Fibroblast of upper back skin (primary cell): Measurements from ENCODE around the gene SLC35A2.

ENCODE experiments used
- DNase-seq: peaks from one replicate; pipeline ENCODE4 v3.0.0-alpha.2; 2013

Gene SLC35A2

DNA sequence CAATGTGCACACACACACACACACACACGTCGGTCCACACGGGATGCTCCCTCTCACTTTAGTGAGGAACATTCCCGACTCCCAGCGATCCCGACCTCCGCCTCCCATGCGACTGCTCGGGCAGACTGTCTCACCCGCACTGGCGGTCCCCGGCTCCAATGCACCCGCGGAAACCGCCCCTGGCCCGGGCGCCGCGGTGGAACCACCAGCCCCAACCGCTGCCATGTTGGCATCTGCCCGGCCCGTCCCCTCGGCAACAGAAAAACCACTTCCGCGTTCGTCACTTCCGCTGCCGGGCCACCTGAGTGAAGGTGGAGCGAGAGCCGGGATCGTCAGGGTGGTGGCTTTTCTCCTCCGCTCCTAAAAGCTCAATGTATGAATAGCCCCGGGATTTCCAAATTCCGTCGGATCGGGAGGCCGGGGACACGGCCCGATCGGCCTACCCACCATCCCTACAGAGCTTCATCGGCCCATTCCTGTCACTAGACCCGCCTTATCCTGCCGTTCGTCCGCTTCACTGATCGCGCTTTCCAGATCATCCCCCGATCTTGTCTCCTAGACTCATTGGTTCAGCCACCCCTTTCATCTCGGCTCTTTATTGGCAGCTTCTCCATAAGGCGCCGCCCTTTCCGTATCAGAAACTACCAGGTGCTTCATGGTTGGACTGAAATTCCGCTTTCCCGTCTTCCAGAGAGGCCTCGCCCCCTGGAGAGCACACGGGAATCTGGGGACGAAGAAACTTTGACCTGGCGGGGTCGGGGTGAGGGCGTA lies at the start of gene SLC35A2:
Gene SLC35A2 (minus strand): TSS at position 235 of the 771 bp plus-strand sequence. CDS start 10 bp downstream, at position 225.
- DNase-seq: peak; percentile 61

GRCh38 chrX:48960291-48960690 lies 48.8 kb upstream of the SLC35A2 start:
- DNase-seq: no peak

- peak; percentile 60 for DNase-seq
Observed at GRCh38 chrX:48958635-48959094, 47.2 kb upstream of the SLC35A2 start.

- DNase-seq: peak; percentile 98
Observed at GRCh38 chrX:48957827-48958634, 46.6 kb upstream of the SLC35A2 start.

GRCh38 chrX:48957477-48957826 lies 46.0 kb upstream of the SLC35A2 start, which contains the start of gene OTUD5:
Gene OTUD5, minus strand, starts transcription at chrX:48957607. Its CDS starts 37 bp downstream, at chrX:48957570.
- DNase-seq: peak; percentile 50

DNA sequence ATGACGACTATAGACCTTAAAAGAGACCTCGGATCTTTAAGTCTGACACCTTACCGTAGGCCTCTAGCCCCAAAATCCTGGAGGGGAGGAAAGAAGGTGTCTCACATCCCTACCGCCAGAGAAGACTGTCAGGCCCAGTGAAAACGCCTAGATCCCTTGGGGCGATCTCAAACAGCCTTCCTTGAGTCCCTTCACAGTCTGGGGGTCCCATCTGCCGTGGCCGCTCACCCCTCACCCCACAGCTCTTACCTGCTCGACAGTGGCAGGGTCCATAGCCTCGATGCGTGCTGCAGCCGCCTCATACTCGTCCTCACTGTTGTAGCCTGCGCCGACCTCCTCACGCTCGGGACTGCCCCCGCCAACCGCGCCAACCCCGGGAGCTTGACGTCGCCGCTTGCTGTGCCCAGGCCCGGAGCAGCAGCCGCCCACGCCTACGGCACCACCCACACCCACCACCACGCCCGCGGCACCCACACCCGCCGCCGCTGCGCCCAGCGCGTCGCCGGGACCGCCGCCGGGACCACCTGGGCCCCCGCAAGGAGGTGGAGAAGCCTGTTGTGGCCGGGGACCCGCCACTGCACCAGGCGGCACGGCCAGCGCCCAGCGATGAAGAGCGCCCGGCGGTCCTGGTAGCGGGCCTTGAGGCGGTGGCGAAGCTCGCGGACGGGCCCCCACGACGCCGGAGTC lies 45.4 kb upstream of the SLC35A2 start:
- no peak for DNase-seq

GRCh38 chrX:48948589-48948988 lies 37.1 kb upstream of the SLC35A2 start:
- no peak for DNase-seq

DNA sequence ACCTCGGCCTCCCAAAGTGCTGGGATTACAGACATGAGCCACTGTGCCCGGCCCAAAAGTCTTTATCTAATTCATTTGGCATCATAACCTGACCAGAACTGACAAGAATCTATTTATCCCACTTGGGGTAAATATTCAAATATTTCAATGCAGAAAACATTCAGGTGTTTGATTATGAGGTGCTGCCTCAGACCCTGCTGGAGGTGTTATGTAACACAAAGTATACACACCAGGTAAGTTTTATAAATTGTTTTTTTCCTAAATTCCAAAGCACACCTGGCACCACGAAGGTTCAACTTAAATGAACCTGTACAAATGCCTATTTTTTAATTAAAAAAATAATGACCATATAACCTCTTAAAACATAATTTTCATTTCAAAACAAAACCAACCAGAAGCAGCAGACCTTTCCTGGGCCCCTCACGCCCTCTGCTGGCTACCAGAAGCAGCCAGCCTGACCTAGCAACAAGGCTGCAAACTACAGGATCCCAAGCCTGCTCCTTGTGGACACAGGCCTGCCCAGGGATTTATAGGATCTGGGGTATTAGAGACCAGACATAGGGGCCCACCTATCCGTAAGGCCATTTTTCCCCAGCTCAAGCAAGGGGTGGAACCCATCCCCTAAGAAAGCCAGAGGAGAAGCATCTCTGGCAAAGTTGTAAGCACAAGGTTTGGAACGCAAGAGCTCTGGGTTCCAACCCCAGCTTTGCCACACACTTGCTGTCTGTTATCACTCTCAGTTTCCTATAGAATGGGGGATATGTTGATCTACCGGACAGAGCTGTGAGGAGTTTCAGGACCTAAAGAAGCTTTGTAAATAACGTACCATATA lies 34.3 kb upstream of the SLC35A2 start:
- DNase-seq: peak; percentile 31

- DNase-seq: no peak
Observed at GRCh38 chrX:48942895-48943294, 31.4 kb upstream of the SLC35A2 start.

DNA sequence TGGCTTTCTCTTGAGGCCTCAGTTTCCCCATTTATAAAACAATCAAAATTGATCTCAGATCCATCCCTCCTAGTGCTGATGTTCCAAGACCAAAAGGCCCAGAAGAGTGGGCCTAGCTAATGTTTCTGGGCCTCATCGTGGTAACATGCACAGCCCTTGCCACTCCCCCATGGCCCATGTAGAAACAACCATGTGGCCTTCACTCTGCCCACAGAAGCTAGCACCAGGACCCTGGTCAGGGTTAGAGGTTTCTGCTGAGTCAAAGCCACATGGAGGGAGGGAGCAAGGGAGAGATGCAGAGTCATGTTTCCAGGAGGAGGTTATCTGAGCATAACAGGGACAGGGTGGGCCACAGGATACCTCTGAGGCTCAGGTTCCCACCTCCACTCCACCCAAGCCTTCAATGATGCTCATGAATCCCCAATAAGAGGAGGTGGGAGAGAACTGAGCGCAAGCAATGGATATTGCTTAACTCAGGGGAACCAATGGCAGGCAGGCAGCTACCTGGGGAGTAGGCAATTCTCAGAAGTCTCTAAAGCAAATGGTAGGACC lies 29.0 kb upstream of the SLC35A2 start:
- DNase-seq: no peak

GRCh38 chrX:48939524-48940228 lies 28.2 kb upstream of the SLC35A2 start:
- DNase-seq: no peak

GRCh38 chrX:48938721-48939425 lies 27.4 kb upstream of the SLC35A2 start:
- no peak for DNase-seq

DNA sequence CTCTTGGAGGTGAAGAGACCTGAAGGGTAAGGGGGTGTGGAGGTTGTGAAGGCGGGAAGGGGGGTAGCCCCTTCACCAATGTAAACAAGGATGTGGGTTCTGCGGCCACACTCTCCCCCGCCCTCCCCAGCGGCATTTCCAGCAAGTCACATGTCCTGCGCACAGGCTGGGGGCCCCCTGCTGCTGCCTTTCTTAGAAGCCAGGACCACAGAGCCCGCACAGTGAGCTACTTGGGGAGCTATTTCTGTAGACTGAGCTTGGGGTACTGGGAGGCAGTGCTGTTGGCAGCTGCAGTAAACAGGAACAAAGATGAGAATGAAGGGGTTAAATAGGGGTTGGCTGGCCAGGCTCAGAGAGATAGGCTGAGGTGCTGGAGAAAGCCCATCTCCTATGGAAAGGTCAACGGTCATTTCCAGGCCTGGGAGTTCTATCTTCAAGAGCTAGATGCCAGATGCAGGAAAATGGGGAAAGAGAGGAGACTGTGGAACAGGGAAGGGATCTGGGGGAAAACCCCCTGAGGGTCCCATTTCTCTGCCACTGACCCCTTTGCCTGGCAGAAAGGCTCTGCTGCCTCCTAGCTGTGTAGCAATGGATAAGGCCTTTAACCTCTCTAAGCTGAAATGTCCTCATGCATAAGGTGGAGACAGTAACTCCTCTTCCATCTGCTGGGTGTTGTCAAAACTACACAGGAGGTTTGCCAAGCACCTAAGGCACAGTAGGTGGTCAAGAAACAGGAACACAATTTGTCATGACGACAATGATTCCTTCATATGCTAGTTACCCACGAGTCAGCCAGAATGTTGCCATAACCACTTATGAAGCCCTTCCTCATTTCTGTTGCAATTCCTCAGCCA lies 25.8 kb upstream of the SLC35A2 start:
- peak; percentile 32 for DNase-seq

GRCh38 chrX:48936429-48937053 lies 25.1 kb upstream of the SLC35A2 start:
- DNase-seq: no peak

DNA sequence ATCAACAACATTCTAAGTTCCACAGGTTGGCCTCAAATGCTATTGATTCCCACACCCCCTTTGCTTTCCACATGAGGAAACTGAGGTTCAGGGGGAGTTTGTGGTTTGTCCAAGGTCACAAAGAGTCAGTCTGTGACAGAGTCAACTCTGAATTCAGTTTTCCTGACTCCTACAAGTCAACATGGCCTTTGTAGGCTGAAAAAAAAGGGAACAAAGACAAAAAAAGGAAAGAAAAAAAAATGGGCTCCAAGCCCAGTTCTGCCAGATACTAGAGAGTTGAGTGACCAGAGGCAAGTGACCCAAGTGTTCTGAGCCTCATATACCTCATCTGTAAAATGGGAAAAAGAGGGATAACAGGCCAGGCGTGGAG lies 23.8 kb upstream of the SLC35A2 start:
- no peak for DNase-seq

- no peak for DNase-seq
Observed at GRCh38 chrX:48934581-48935300, 23.3 kb upstream of the SLC35A2 start.

DNA sequence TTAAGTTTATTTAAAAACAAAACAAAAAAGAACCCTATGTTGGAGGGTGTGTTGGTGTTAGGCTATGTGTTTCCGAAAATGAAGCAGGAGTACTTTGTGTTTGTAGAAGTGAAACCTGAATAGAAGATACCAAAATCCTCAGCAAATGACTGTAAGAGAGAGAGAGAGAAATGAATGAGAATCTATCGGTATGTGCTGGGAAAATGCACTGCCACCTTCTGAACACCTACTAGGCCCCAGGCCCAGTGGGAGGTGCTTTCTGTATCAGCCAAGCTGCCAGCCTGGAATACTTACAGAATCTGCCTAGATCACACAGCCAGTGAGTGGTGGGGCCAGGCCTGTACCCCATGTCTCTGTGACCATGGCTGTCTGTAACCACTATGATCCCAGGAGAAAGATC lies 22.3 kb upstream of the SLC35A2 start:
- DNase-seq: no peak

- DNase-seq: no peak
Observed at GRCh38 chrX:48927736-48928382, 16.4 kb upstream of the SLC35A2 start.
